Retina (tissue), 1 donor: ENCODE measurements around the gene MTRF1.
"Not testable (repeated sequence)": the region's sequence is repeated elsewhere in the genome, so short reads cannot be mapped to it uniquely, and the experiment has no call there.

Source experiments
- DNase-seq: peaks from one replicate; pipeline ENCODE4 v3.0.0-alpha.2; 2016

Gene MTRF1

GRCh38 chr13:41222259-41222852 lies 41.0 kb downstream of the MTRF1 start:
- peak; percentile 31 for DNase-seq

GRCh38 chr13:41220401-41220800 lies 43.0 kb downstream of the MTRF1 start:
- DNase-seq, result no peak

GRCh38 chr13:41216160-41216559 lies 47.2 kb downstream of the MTRF1 start:
- no peak for DNase-seq

GRCh38 chr13:41213919-41214318 lies 49.5 kb downstream of the MTRF1 start:
- DNase-seq, result no peak

- no peak for DNase-seq
Measured at GRCh38 chr13:41213316-41213715, 50.1 kb downstream of the MTRF1 start.

GRCh38 chr13:41212881-41213280 lies 50.5 kb downstream of the MTRF1 start:
- DNase-seq, result no peak

- DNase-seq, result no peak
Measured at GRCh38 chr13:41211062-41211461, 52.3 kb downstream of the MTRF1 start.

- no peak for DNase-seq
Measured at GRCh38 chr13:41206467-41206866, 56.9 kb downstream of the MTRF1 start.

- DNase-seq, result no peak
Measured at GRCh38 chr13:41203810-41204209, 59.6 kb downstream of the MTRF1 start.

- no peak for DNase-seq
Measured at GRCh38 chr13:41200126-41200525, 63.2 kb downstream of the MTRF1 start.

GRCh38 chr13:41199526-41199925 lies 63.9 kb downstream of the MTRF1 start:
- DNase-seq, result no peak

GRCh38 chr13:41199079-41199478 lies 64.3 kb downstream of the MTRF1 start:
- no peak for DNase-seq

- DNase-seq, result no peak
Measured at GRCh38 chr13:41196620-41197019, 66.8 kb downstream of the MTRF1 start.

- DNase-seq, result no peak
Measured at GRCh38 chr13:41196011-41196410, 67.4 kb downstream of the MTRF1 start.

- DNase-seq, result peak; percentile 97
Measured at GRCh38 chr13:41193919-41194824, 69.2 kb downstream of the MTRF1 start, which contains the start of gene KBTBD7. KBTBD7 (minus strand) TSS chr13:41194569; CDS start chr13:41194257, 312 bp downstream.

- DNase-seq, result peak; percentile 1
Measured at GRCh38 chr13:41193469-41193868, 69.9 kb downstream of the MTRF1 start.

- DNase-seq, result no peak
Measured at GRCh38 chr13:41188584-41188983, 74.8 kb downstream of the MTRF1 start.

- no peak for DNase-seq
Measured at GRCh38 chr13:41186481-41186880, 76.9 kb downstream of the MTRF1 start.

GRCh38 chr13:41182231-41182630 lies 81.1 kb downstream of the MTRF1 start:
- DNase-seq, result no peak

GRCh38 chr13:41179593-41180250 lies 83.7 kb downstream of the MTRF1 start:
- DNase-seq, result no peak

GRCh38 chr13:41178040-41178439 lies 85.3 kb downstream of the MTRF1 start:
- no peak for DNase-seq

GRCh38 chr13:41177616-41178015 lies 85.8 kb downstream of the MTRF1 start:
- DNase-seq, result no peak

- DNase-seq, result not testable (repeated sequence)
Measured at GRCh38 chr13:41175576-41175975, 87.8 kb downstream of the MTRF1 start.
